ENCODE data around the gene ETV3L. TPM values are rescaled to one million over a fixed set of nuclear protein-coding genes. Genes with fewer than 3 reads are reported as not detected.

The ETV3L gene
- total and polyA plus RNA-seq, 10 donors, result not detected

DNA sequence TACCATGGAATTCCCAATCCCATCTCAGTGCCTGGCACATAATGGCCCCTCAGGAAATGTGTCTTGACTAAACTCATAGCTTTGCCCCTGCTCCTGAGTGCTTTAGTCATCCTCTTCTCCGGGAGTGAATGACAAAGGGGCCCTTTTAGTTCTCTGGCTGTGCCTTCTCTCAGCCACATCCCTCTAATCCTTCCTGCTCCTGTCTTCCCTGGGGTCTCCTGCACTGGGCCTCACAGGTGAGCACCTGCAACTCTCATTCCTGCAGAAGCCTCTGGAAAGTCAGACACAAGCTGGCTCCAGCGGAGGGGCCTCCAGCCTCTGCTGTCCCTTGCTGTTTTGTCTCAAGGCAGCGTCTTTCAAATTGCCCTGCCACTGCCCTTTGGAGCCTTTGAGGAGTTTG is 14.0 kb upstream of the ETV3L start:
- Histone ChIP-seq H3K36me3 (no peaks in the 10 kb centered on the region), H3K4me1 (peaks cover 0 to 28% (median 13%) of the 10 kb centered on the region in 6 donors), H3K27ac (no peak overlapping the region), H3K9me3 (no peaks in the 10 kb centered on the region), H3K27me3 (replicated peaks in 1 of 7) (peaks cover 0 to 55% (median 0%) of the 10 kb centered on the region in 7 donors), H3K4me3 (no peak overlapping the region)
- 76 to 82% (median 80%) methylated on average over 3 of the region's 3 CpGs for WGBS, 5 donors
- no peak for DNase-seq
- no peak for TF ChIP-seq POLR2AphosphoS5 (IDR thresholded peaks at IDR 0.05)
- TF ChIP-seq POLR2A (IDR thresholded peaks at IDR 0.05), result no peak
- TF ChIP-seq, protein P1, sequence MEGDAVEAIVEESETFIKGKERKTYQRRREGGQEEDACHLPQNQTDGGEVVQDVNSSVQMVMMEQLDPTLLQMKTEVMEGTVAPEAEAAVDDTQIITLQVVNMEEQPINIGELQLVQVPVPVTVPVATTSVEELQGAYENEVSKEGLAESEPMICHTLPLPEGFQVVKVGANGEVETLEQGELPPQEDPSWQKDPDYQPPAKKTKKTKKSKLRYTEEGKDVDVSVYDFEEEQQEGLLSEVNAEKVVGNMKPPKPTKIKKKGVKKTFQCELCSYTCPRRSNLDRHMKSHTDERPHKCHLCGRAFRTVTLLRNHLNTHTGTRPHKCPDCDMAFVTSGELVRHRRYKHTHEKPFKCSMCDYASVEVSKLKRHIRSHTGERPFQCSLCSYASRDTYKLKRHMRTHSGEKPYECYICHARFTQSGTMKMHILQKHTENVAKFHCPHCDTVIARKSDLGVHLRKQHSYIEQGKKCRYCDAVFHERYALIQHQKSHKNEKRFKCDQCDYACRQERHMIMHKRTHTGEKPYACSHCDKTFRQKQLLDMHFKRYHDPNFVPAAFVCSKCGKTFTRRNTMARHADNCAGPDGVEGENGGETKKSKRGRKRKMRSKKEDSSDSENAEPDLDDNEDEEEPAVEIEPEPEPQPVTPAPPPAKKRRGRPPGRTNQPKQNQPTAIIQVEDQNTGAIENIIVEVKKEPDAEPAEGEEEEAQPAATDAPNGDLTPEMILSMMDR (IDR thresholded peaks at IDR 0.05 in 8 of 11, conservative IDR thresholded peaks at IDR 0.05 in 3 of 11), result no peak
- intact Hi-C loops (cut with DNase I; ENCODE audit: low total_unique reads), result no loop called here

DNA sequence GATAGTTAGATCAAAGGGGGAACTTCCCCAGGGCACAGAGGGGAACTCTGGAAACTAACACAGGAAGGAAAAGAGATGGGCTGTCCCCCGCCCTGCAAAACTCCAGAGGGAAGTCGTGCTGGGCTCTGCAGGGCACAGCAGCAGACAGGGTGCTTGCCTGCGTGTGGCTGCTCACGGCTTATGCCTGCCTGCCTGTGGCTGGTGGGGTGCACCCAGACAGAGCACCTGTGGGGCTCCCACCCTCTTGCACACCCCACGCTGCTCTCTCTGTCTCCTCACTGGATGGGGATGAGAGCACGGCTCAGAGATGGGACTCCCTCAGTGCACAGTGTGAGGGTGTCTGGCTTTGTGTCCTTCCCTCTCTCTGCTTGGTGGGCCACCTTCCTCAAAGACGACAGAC is 13.5 kb upstream of the ETV3L start:
- TF ChIP-seq POLR2A (IDR thresholded peaks at IDR 0.05) (no peak), POLR2AphosphoS5 (IDR thresholded peaks at IDR 0.05) (no peak)
- TF ChIP-seq, protein P1 (IDR thresholded peaks at IDR 0.05 in 8 of 11, conservative IDR thresholded peaks at IDR 0.05 in 3 of 11), result no peak
- no peaks in the 10 kb centered on the region for H3K9me3 ChIP-seq
- no peak overlapping the region for H3K4me3 ChIP-seq
- H3K36me3 ChIP-seq, result no peaks in the 10 kb centered on the region
- peaks cover 0 to 61% (median 3%) of the 10 kb centered on the region in 7 donors for H3K27me3 ChIP-seq (replicated peaks in 1 of 7)
- intact Hi-C loops (cut with DNase I; ENCODE audit: low total_unique reads), result no loop called here
- peaks cover 0 to 28% (median 13%) of the 10 kb centered on the region in 6 donors for H3K4me1 ChIP-seq
- DNase-seq, result peak; percentile 63
- WGBS, 5 donors, result 37 to 62% (median 40%) methylated on average over 3 to 7 of the region's 7 CpGs
- H3K27ac ChIP-seq, result no peak overlapping the region

DNA sequence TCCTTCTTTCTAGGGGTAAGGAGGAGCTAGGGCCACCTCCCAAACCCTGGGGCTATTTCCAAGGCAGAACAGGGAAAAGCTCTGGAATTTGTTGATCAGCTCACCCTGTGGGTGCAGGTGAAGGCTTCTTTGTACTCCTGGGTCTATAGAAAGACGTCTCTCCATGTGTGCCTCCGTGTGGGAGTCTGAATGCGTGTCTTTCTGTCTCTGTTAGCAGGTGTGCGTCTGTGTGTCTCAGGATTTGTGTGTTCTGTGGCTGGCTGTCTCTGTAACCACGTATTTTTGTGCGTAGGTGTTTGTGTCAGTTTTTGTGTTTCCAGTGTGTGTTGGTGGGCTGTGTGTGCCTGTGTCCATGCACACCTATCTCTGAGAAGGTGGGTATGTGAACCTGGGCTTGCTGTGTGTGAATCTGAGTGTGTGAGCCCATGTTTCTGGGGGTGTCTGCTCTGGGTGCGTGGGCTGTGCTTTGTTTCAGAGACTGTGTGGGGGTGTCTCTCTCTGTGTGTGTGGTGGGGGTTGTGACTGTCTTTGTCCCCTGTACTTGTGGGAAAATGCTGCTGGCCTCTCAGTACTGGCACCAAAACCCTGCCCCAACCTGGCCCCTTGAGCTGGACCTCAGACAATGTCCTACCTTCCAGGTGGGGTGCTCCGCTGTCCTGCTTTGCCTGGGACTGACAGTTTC is 12.7 kb upstream of the ETV3L start:
- peaks cover 0 to 24% (median 9%) of the 10 kb centered on the region in 6 donors for H3K4me1 ChIP-seq
- TF ChIP-seq POLR2AphosphoS5 (IDR thresholded peaks at IDR 0.05) (no peak), POLR2A (IDR thresholded peaks at IDR 0.05) (no peak)
- TF ChIP-seq, protein P1 (IDR thresholded peaks at IDR 0.05 in 8 of 11, conservative IDR thresholded peaks at IDR 0.05 in 3 of 11), result no peak
- H3K4me3 ChIP-seq, result no peak overlapping the region
- DNase-seq, result no peak
- H3K36me3 ChIP-seq, result no peaks in the 10 kb centered on the region
- WGBS, 5 donors, result 80 to 89% (median 82%) methylated on average over 8 of the region's 8 CpGs
- H3K27ac ChIP-seq, result no peak overlapping the region
- intact Hi-C loops (cut with DNase I; ENCODE audit: low total_unique reads), result no loop called here
- no peaks in the 10 kb centered on the region for H3K9me3 ChIP-seq
- H3K27me3 ChIP-seq (replicated peaks in 1 of 7), result peaks cover 0 to 68% (median 6%) of the 10 kb centered on the region in 7 donors

DNA sequence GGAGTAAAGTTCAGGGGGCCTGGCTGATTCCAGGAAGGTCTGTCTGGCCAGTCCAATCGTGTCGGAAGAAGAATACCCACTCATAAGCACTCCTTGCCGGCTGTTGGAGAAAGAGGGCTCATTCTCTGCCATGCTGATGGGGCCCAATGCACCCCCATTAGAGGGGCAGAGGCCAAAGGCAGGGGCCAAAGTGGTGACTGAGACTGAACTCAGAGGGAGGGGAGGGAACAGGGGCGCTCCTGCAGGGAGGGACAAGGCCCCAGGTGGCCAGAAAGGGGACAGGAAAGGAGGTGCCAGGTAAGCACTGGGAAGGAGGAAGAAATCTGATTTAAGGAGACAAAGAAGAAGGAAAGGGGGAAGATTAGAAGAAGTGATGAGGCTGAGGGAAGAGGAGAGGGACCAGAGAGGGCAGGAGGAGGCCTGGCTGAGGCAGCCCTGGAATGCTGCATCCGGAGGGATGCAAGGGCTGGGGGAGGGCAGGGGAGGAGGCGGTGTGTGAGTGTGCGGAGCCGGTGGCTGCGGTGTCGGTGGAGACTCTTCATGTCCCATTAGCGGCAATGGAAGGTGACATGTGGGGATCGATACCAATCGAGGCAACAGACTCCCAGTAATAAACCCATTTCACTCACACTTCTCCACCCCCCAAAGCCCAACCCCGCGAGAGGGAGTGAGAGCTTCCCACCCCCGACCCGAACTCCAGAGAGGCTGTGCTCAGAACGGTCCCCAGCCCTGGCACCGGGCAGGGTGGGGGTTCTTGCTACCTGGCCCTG is 12.0 kb upstream of the ETV3L start:
- 74 to 88% (median 83%) methylated on average over 13 to 19 of the region's 19 CpGs for WGBS, 5 donors
- intact Hi-C loops (cut with DNase I; ENCODE audit: low total_unique reads), result no loop called here

More for the DNA sequence above, 12.0 kb upstream of the ETV3L start:
- Histone ChIP-seq H3K27ac (no peak overlapping the region), H3K36me3 (no peaks in the 10 kb centered on the region), H3K27me3 (replicated peaks in 1 of 7) (peaks cover 0 to 76% (median 6%) of the 10 kb centered on the region in 7 donors), H3K9me3 (no peaks in the 10 kb centered on the region), H3K4me1 (peaks cover 0 to 28% (median 11%) of the 10 kb centered on the region in 6 donors), H3K4me3 (no peak overlapping the region)
- peak; percentile 41 for DNase-seq
- TF ChIP-seq POLR2A (IDR thresholded peaks at IDR 0.05) (no peak), POLR2AphosphoS5 (IDR thresholded peaks at IDR 0.05) (no peak)
- TF ChIP-seq, protein P1 (IDR thresholded peaks at IDR 0.05 in 8 of 11, conservative IDR thresholded peaks at IDR 0.05 in 3 of 11), result no peak

All from spleen (tissue), 11 donors.